Activated CD4-positive, alpha-beta T cell treated with anti-CD3 and anti-CD28 coated beads, Interleukin-2, amount 50 U/mL, for 24 hours (primary cell): Measurements from ENCODE around the gene SNX19.
"Not testable (repeated sequence)": the region's sequence is repeated elsewhere in the genome, so short reads cannot be mapped to it uniquely, and the experiment has no call there.

ENCODE experiments used
- DNase-seq, 2 donors: peaks; one replicate each; pipeline ENCODE4 v3.0.0-alpha.2; 2020; ENCODE audit warnings: low read depth in 1 of 2, low spot score in 1 of 2

SNX19 gene, protein sequence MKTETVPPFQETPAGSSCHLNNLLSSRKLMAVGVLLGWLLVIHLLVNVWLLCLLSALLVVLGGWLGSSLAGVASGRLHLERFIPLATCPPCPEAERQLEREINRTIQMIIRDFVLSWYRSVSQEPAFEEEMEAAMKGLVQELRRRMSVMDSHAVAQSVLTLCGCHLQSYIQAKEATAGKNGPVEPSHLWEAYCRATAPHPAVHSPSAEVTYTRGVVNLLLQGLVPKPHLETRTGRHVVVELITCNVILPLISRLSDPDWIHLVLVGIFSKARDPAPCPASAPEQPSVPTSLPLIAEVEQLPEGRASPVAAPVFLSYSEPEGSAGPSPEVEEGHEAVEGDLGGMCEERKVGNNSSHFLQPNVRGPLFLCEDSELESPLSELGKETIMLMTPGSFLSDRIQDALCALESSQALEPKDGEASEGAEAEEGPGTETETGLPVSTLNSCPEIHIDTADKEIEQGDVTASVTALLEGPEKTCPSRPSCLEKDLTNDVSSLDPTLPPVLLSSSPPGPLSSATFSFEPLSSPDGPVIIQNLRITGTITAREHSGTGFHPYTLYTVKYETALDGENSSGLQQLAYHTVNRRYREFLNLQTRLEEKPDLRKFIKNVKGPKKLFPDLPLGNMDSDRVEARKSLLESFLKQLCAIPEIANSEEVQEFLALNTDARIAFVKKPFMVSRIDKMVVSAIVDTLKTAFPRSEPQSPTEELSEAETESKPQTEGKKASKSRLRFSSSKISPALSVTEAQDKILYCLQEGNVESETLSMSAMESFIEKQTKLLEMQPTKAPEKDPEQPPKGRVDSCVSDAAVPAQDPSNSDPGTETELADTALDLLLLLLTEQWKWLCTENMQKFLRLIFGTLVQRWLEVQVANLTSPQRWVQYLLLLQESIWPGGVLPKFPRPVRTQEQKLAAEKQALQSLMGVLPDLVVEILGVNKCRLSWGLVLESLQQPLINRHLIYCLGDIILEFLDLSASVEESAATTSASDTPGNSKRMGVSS

DNA sequence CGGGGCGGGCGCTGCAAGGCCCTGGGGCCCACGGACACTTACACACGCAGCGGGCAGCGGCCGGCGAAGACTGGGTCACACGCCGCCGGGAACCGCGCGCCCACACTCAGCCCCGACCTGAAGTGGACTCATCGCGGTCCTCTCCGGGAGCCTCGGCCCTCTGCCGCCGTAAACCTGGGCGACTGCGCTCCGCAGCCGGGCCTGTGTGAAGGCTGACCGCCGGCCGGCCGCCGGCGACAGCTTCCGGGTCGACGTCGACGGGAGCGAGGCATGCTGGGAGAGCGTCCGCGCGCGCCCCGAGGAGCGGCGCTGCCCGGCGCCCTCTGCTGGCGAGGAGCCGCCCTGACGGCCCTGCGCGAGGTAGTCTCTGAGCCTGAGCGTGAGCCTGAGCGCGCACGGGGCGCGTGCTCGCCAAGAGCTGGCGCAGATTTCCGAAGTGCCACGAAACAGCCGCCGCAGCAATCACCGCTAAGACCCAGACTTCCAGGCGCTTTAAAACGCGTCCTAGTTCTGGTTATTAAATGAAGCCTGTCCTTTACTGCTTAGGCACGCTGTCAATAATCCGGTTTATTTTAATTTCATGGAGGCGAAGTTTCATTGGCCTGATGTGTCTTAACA is at the start of gene SNX19:
Gene SNX19, minus strand, starts transcription at position 242 of the 618 bp plus-strand sequence. CDS start 540 bp downstream, outside the sequence.
- DNase-seq, result peak; percentile 81 to 83

DNA sequence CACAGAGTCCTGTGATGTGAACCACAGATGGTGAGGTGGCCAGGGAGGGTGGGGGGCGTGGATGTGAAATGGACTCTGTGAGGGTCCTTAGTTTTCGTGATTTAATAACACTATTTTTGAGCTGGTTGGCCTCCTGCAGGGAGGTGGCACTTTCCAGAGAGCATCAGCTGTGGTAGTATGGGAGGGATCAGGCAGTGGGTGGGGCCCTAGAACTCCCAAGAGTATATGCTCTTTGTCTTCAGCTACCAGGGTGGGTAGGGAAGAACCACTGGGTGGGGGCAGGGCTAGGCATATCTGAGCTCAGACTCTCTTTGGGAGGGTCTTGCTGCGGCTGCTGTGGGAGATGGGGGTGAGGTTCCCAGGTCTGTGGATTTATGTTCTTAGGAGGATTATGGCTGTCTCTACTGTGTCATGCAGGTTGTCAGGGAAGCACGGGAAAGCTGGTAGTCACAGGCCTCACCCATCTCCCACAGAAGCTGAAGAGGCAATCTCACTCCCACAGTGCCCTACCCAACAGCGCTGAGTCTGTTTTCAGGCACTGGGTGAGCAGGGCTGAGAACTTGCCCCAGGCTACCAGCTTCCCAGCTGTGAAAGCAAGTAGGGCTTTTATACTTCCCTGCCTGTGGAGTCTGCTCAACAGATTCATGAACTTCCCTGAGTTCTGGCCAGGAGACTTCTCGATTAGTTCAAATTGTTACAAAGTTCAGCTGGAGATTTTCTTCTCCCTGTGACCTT is 47.9 kb upstream of the SNX19 start:
- DNase-seq, result no peak

DNA sequence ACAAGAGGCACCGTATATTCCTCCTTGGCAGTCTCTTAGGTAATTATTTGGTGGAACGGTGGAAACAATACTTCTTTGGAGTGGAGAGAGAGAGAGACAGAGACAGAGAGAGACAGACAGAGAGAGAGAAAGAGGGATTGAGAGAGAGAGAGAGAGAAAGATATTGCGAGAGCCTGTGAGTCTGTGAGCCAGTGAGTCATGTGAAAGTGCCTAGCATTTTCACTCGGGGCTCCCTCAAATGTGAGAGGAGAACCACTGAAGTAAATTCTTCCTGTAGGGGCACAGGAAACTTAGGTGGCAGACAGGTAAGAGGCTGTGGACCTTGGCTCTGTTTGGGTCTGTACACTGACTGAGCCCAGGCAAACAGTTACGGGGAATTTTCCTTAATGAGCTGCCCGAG is 31.6 kb upstream of the SNX19 start:
- DNase-seq, result no peak

DNA sequence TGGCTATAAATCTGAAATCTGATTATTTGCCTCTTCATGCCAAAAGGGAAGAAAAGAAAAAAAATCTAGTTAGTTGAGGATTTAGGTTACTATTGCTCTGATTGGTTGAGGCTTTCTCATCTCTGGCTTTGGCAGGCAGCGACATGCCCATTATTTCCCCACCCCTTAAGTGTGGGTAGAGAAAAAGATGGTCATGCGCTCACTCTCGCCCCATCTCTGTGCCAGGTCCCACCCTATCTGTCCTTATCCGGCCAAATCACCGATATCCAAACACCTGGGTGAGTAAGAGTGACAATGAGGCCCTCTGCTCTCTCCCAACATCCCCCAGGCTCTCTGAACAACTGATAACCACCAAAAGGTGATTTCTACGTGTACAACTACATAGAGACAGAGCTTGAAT is 31.2 kb upstream of the SNX19 start:
- DNase-seq, result no peak

DNA sequence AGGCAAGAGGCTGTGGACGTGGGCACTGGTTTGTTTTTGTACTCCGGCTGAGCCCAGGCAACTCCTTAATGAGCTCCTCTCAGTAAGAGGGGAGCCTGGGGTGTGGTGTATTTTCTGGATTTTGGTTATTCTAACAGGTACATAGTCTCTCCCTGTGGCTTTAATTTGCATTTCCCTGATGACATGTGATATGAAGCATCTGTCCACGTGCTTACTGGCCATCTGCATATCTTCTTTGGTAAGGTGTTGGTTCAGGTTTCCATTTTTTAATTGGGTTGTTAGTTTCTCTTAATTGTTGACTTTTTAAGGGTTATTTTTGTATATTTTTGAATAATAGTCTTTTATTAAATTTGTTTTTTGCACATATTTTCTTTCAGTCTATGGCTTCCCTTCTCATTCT is 30.8 kb upstream of the SNX19 start:
- DNase-seq, result no peak

DNA sequence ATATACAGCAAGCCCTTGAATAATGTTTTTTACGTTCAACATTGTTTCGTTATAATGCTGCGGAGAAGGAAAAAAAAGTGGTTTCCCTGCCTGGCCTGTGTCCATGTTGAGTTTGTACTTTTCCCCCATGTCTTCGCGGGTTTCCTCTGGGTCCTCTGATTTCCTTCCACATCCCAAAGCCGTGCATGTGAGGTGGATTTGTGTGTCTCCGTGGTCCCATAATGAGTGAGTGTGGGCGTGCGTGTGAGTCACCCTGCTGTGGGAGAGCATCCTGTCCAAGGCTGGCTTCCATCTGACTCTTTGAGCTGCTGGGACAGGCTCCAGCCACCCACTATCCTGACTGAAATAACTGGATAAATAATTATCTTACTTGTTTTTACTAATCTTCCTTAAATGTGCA is 29.6 kb upstream of the SNX19 start:
- no peak for DNase-seq

DNA sequence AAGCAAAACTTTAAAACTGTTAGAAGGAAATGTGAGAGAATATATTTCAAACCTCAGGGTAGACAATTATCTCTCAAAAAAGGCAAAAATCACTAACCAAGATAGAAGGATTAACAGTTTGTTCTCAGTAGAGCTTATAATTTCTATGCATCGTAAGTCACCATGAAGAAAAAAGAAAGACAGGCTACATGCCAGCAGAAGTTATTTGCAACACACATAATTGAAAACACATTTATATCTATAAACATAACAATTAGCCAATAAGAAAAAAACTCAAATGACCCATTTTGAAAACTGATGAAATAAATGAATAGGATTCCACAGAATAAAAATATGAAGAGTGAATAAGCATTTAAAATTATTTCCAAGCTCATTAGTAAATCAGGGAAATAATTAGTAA is 24.4 kb upstream of the SNX19 start:
- no peak for DNase-seq

DNA sequence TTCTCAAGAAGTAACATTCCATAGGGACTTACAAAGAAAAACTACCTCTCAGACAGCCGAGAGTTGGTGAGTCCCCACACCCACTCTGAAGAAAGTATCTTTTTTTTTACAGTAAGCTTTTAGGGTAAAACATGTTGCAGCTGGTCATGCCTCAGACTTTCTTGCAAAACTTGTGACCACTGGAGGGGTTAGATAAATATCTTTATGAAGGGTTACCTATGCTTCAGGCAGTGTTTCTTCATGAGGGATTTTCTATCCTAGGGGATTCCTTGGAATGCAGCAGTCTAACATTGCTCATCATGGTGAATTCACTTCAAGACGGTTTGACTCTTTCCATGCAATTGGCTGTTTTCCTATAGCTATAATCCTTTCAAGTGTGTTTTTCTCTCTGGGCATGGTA is 20.8 kb upstream of the SNX19 start:
- no peak for DNase-seq

DNA sequence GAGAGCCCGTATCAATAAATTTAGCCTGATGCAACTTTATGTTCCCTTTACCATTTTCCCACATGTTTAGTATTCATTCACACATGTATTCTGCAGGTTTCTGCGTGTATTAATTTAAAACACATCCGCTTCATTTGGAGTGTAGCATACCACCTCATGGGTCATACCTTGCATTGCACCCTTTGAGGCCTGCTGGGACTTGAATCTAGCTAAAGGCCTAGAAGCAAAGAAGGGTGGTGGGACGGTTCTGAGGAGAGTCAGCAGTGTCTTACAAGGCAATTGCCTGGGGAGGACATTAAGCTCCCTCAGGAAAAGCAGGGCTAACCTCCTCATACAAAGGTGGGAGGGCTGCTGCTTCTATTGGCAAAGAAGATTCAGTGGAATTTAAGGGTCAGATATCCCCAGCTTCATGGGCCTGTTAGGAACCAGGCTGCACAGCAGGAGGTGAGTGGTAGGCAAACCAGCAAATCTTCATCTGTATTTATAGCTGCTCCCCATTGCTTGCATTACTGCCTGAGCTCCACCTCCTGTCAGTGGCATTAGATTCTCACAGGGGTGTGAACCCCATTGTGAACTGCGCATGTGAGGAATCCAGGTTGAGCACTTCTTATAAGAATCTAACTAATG is 15.9 kb upstream of the SNX19 start:
- no peak for DNase-seq

DNA sequence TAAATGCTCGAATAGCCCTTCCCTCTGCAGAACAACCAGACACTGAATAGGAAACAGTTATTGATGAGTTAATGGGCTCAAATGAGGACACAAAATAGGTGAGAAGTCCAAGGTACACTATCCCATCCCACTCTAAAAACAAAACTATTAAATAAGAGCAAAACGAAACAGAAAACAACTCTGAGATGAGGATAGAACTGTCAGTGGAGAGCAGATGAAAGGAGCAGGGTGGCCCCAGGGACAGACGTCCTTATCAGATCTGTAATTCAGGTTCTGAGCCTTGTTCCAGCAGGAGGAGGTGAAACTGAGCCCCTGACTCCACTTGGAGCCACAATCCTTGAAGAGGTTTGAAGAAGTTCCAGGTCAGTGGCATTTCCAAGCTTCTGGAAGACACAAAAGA is 8.5 kb upstream of the SNX19 start:
- no peak for DNase-seq

DNA sequence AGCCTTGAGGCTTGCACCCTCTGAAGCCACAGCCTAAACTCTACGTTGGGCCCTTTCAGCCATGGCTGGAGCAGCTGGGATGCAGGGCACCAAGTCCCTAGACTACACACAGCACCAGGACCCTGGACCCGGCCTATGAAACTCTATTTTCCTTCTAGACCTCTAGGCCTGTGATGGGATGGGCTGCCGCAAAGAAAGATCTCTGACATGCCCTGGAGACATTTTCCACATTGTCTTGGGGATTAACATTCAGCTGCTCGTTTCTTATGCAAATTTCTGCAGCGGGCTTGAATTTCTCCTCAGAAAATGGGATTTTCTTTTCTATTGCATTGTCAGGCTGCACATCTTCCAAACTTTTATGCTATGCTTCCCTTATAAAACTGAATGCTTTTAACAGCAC is 4.3 kb upstream of the SNX19 start:
- not testable (repeated sequence) for DNase-seq

DNA sequence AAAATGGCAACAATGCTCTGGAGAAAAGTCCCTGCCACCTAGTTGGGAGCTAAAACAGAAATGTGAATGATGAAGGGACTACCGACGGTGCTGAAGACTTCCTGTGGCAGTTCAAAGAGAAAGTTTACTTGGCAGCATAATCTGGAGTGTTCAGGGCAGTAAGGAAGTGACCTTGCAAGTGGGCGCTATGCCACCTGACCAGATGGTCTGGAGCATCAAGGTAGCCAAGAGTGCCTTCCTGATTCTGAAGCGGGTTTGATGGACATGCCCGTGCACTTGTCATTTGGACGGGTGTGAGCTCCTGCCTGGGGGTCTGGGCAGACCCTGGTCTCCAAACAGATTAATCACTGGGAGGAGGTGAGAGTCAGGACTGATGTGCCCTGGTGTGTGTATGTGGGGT is 1.8 kb upstream of the SNX19 start:
- no peak for DNase-seq

DNA sequence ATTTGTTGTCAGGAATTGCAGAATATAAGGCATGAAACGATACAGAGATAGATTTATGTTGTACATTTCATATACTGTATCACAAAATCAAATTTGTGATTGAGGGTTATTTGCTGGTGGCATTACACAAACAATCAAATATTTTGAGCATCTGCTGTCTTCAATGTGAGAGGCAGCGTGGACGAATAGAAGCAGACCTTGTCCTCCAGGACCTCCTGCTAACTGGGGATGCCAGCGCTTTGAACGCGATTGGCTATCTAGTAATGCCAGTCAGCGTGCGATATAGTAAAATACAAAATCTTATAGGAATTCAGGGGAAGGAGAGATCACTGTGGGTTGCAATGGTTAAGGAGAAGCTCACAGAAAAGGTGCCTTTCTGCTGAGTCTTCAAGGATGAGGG is 631 bp upstream of the SNX19 start:
- DNase-seq, result no peak

DNA sequence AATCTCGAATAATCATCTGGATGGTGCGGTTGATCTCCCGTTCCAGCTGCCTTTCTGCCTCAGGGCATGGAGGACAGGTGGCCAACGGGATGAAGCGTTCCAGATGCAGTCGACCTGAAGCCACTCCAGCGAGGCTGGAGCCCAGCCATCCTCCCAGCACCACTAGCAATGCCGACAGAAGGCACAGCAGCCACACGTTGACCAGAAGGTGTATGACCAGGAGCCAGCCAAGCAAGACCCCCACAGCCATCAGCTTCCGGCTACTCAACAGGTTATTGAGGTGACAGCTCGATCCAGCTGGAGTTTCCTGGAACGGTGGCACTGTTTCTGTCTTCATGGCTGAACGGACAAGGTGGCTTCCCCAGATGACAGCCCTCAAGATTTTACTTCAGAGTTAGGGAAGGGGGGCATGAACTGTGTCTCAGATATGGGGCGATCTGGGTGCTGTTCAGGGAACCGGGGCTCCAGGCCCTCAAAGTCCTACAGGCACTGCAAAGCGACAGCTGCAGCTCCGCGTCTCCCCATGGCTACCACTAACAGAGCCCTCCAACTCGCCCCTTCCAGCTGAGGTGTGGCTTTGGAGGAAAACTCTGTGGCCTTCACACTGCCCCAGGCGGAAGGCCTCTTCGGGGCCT is 559 bp downstream of the SNX19 start:
- peak in 1 of 2 donors; percentile 7 for DNase-seq

DNA sequence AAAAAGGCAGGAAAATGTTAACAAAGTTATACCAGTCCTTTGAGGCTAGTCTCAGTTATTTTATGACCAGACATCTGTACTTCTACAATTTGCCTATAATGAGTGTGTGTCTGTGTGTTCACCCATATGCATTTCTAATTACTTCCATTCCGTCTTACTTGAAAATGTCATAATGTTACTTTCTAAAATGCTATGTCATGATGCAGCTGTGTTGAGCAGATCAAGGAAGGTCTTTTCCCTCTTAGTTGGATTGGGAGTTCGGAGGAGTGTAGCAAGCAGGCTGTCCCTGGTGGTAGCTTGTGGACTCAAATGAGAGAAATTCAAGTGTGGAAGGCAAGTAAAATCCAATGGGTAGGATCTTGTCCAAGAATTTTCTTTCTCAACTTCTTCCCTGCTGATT is 3.0 kb downstream of the SNX19 start:
- DNase-seq, result no peak

DNA sequence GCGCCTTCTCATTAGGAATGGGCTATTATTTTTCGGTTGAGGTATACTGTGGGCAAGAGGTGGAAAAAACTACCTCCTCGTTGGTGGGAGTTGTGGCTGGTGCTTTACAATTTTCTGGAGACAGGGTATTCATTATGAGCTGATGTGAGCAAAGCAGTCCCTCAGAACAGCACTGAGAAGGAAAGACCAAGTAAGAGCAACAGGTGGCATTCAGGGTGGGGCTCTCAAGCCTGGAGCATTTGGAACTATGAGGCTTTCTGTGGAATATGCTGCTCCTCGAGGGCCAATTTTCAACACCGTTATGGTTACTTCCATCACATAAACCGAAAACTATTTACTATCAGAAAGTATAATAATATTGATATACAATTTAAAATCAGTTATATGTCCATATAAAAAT is 3.7 kb downstream of the SNX19 start:
- no peak for DNase-seq

DNA sequence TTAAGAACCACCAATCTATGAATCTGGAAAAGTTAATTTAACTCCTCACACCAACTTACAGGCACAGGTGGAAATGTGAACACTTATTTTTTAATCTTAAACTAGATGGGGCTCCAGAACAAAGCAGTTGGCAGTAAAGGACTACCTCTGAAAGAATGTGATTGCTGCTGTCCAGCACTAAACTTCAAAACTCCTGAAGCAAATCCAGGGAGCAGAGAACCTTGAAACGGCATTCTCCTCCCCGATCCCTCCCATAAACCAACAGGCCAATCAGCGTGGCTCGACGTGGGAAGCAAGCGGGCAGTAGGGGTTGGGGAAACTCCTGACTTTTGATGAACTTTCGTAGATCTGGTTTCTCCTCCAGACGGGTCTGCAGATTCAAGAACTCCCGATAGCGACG is 5.0 kb downstream of the SNX19 start:
- DNase-seq, result no peak

DNA sequence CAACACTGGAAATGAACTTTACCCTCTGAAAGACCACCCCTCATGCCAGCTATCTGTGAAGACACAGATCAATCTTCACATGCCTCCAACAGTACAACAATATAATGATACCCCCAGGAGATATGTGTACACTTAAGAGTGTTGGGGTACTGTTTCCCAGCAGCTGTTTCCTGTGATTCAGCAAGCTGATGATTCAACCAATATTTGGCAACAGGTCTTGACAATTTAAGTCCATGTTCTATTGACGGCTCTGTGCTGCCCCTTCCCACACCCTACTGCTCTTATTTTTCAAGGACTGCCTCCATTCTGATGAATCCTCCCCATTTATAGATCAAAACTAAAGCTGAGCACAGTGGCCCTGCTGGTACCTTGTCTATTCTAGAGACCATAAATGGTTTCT is 6.6 kb downstream of the SNX19 start:
- DNase-seq, result no peak

DNA sequence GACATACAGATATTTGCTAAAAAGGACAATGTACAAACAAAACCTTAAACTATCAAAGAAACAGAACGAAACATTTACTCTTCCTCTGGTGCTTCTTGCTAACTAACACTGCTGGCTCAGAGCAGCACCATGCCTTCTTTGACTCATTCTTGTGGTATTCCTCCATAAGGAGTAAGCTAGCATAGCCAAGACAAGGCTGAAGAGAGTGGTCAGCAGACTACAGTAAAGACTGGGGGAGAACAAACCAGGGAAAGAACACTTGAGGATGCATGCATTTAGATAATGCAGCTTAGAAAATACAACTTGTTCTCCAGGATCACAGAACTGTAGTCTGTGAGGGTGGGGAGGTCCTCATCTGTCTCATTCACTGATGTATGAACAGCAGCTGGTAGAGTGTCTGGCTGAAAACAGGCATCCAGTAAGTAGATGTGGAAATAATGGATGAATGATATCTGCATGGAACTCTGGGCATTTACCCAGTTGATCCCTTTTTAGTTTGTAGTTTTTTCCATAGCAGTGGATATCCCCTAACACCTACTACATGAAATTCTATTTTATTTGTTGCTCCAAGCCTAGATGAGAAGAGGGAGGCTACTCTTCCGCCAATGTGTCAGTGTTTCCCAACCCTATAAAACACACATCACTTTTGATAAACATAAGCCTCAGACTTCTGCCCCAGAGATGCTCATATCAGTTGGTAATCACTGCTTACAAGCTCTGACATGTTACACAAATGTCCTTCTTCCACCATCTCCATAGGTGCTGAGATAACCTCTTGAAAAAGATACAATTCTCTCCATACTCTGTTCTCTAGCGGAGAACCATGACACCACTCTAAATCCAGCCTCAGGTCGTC is 7.3 kb downstream of the SNX19 start:
- no peak for DNase-seq
